SU-DHL-6 (cell line): Measurements from ENCODE around the gene C1QTNF6.

Experiments used
- H2AFZ ChIP-seq: fragments of 200-600 bp; sonication (generic); 2 replicates; pipeline ENCODE4 v1.6.1; 2014; ENCODE audit warnings: low read depth, mild to moderate bottlenecking, moderate library complexity, mixed read lengths, antibody characterized with exemption, low read length; ENCODE audit not compliant: severe bottlenecking
- H3F3A ChIP-seq: fragments of 200-600 bp; shearing (Covaris generic); 2 replicates; pipeline ENCODE4 v1.6.0; 2016; ENCODE audit warnings: antibody characterized with exemption, mild to moderate bottlenecking; ENCODE audit not compliant: insufficient read depth
- H3K27ac ChIP-seq: fragments of 200-600 bp; sonication (generic); 2 replicates; pipeline ENCODE4 v1.5.1; 2016; ENCODE audit warnings: low read depth, mild to moderate bottlenecking, low read length, moderate library complexity, mixed read lengths
- H3K27me3 ChIP-seq: fragments of 200-600 bp; sonication (generic), shearing (Covaris generic); 2 replicates; pipeline ENCODE4 v1.6.0; 2014; ENCODE audit warnings: mild to moderate bottlenecking, low read length
- H3K36me3 ChIP-seq: fragments of 200-600 bp; sonication (generic); 2 replicates; pipeline ENCODE4 v1.6.1; 2014; ENCODE audit warnings: mild to moderate bottlenecking, low read length, mixed read lengths
- H3K4me2 ChIP-seq: fragments of 300-600, 200-600 bp; shearing (Covaris generic), sonication (generic); 2 replicates; pipeline ENCODE4 v1.6.0; 2014; ENCODE audit warnings: low read length, low read depth, mild to moderate bottlenecking; ENCODE audit not compliant: poor library complexity, severe bottlenecking
- H3K4me3 ChIP-seq: fragments of 200-600 bp; sonication (generic); 2 replicates; pipeline ENCODE4 v1.5.1; 2014; ENCODE audit warnings: antibody characterized with exemption, low read length, mild to moderate bottlenecking, mixed read lengths; ENCODE audit not compliant: insufficient read depth, poor library complexity, severe bottlenecking
- H3K79me2 ChIP-seq: fragments of 200-600 bp; sonication (generic); 2 replicates; pipeline ENCODE4 v1.6.1; 2014; ENCODE audit warnings: mild to moderate bottlenecking, low read length, moderate library complexity; ENCODE audit not compliant: insufficient read depth
- H3K9ac ChIP-seq: fragments of 200-600 bp; sonication (generic); 2 replicates; pipeline ENCODE4 v1.7.0; 2014; ENCODE audit warnings: mild to moderate bottlenecking, low read length
- H3K9me2 ChIP-seq: fragments of 200-600 bp; sonication (generic); replicated peaks from 2 replicates; pipeline ENCODE4 v1.6.1; 2014; ENCODE audit warnings: low read length; ENCODE audit not compliant: insufficient read depth
- H3K9me3 ChIP-seq: fragments of 200-600 bp; sonication (generic); 2 replicates; pipeline ENCODE4 v1.6.1; 2014; ENCODE audit warnings: low read length, mixed read lengths; ENCODE audit not compliant: insufficient read depth
- H4K20me1 ChIP-seq: fragments of 200-600 bp; sonication (generic); 2 replicates; pipeline ENCODE4 v1.6.1; 2014; ENCODE audit warnings: low read depth, mild to moderate bottlenecking, antibody characterized with exemption, low read length, moderate library complexity, mixed read lengths
- CTCF ChIP-seq: fragments of 200-600 bp; sonication (generic); IDR thresholded peaks from one replicate; pipeline ENCODE4 v1.5.1; 2017; ENCODE audit warnings: antibody characterized with exemption, mild to moderate bottlenecking, low read length, moderate library complexity; ENCODE audit not compliant: insufficient read depth, poor library complexity, severe bottlenecking
- EZH2phosphoT487 ChIP-seq: fragments of 200-600 bp; sonication (generic), shearing (Covaris generic); conservative IDR thresholded peaks from 2 replicates; pipeline ENCODE4 v1.6.1; 2018; ENCODE audit warnings: mild to moderate bottlenecking, antibody characterized with exemption, low read length, moderate library complexity, mixed read lengths

C1QTNF6 gene

GRCh38 chr22:37188901-37189466 is 937 bp upstream of the C1QTNF6 start:
- Histone ChIP-seq H2AFZ (no peak overlapping the region), H3K27me3 (no peaks in the 10 kb centered on the region), H3K4me3 (no peak overlapping the region), H3K36me3 (no peaks in the 10 kb centered on the region; the same call in 1 of the 2 replicates), H4K20me1 (no peaks in the 10 kb centered on the region), H3K27ac (no peak overlapping the region), H3K9ac (no peak overlapping the region), H3F3A (no peaks in the 10 kb centered on the region), H3K79me2 (no peaks in the 10 kb centered on the region), H3K9me2 (no peaks in the 10 kb centered on the region), H3K4me2 (no peak overlapping the region), H3K9me3 (peaks cover 13% of the 10 kb centered on the region; the same call in 1 of the 2 replicates)
- TF ChIP-seq CTCF (no peak), EZH2phosphoT487 (no peak)

GRCh38 chr22:37187552-37187890 is 526 bp downstream of the C1QTNF6 start:
- no peak overlapping the region for H3K4me2 ChIP-seq
- no peaks in the 10 kb centered on the region for H3K27me3 ChIP-seq

GRCh38 chr22:37186997-37187522 is 987 bp downstream of the C1QTNF6 start:
- Histone ChIP-seq H3K36me3 (no peaks in the 10 kb centered on the region; the same call in 1 of the 2 replicates), H3K27me3 (no peaks in the 10 kb centered on the region), H2AFZ (no peak overlapping the region), H3K9ac (no peak overlapping the region), H3K4me3 (no peak overlapping the region), H3K9me2 (no peaks in the 10 kb centered on the region), H3K27ac (no peak overlapping the region), H3K4me2 (no peak overlapping the region), H3F3A (no peaks in the 10 kb centered on the region), H3K79me2 (no peaks in the 10 kb centered on the region), H4K20me1 (no peaks in the 10 kb centered on the region), H3K9me3 (peaks cover 3% of the 10 kb centered on the region; the same call in 1 of the 2 replicates)
- TF ChIP-seq EZH2phosphoT487 (no peak), CTCF (no peak)

More at GRCh38 chr22:37187552-37187890, 526 bp downstream of the C1QTNF6 start:
- Histone ChIP-seq H2AFZ (no peak overlapping the region), H3F3A (no peaks in the 10 kb centered on the region), H4K20me1 (no peaks in the 10 kb centered on the region), H3K36me3 (no peaks in the 10 kb centered on the region; the same call in 1 of the 2 replicates), H3K4me3 (no peak overlapping the region), H3K9me2 (no peaks in the 10 kb centered on the region), H3K9me3 (peaks cover 6% of the 10 kb centered on the region; the same call in 1 of the 2 replicates), H3K79me2 (no peaks in the 10 kb centered on the region), H3K9ac (no peak overlapping the region), H3K27ac (no peak overlapping the region)
- TF ChIP-seq EZH2phosphoT487 = no peak
- no peak for TF ChIP-seq CTCF
